GM13977 (cell line): ENCODE results near the gene ANXA6.

Experiments
- DNase-seq: peaks from one replicate; pipeline ENCODE4 v3.0.0; 2012; ENCODE audit warnings: low spot score
- in situ Hi-C: fragments of 300-500 bp; cut with MboI; formaldehyde crosslinking; loops from one replicate; pipeline ENCODE4 v1.12.0; 2022; ENCODE audit warnings: low sequenced_read_pairs, low pct_unique_long_range_greater_than_20kb, mixed read lengths, inconsistent platforms; ENCODE audit not compliant: unreplicated experiment
- TF ChIP-seq, protein P1 (sequence below): IDR thresholded peaks from 2 replicates; pipeline ENCODE4 v1.5.1; 2012; ENCODE audit warnings: mild to moderate bottlenecking, control low read depth; ENCODE audit not compliant: insufficient read depth; ENCODE audit errors: extremely low read depth, missing control alignments

ANXA6 gene

DNA sequence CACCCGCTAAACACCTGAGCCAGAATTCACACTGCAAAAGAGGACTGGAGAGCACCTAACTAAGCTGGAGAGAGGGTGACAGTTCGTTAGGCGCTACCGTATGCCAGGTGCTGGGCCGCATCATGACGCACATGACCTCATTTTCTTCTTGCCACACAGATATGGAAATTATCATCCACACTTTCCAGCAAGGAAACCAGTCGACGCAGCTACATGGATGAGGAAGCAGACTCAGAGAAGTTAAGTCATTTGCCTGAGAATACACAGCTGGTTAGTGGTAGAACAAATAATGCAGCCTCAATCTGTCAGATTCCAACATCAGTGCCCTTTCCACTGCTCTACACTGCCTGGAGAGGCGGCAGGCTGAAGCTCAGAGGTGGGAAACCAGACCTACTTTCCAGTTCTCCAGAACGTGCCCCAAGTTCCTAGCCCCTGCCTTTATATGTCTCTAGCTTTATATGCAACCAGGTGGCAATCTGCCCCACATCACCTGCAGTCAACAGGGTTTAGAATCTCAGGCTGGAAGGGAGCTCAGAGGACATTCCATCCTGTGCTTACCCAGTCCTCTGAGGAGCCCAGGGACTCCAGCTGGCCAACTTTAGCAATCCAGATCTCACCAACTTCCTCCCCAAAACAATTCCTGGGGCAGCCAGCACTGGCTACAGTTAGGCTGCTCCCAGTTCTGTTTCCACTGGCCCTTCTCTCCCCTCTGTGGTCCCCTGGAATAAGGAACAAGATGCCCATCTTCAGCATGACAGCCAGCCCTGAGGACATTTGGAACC lies 85.5 kb downstream of the ANXA6 start:
- in situ Hi-C loops: no loop called here
- no peak for DNase-seq

DNA sequence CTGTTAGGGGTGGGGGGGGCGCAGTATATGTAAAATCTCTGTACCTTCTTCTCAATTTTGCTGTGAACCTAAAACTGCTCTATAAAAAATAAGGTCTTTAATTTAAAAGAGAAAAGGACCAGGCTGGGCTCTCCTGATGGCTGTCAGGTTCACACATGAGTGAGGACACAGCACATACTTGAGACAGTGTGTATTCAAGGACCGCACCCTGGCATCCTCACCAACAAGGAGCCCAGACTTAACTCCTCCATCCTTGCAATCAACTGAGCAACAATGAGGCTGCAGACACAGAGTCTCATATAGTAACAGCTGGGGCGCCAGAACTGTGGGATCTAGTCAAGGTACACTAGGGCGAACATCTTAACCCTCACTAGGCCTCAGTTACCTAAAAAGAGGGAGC lies 86.6 kb downstream of the ANXA6 start:
- TF ChIP-seq, protein P1, sequence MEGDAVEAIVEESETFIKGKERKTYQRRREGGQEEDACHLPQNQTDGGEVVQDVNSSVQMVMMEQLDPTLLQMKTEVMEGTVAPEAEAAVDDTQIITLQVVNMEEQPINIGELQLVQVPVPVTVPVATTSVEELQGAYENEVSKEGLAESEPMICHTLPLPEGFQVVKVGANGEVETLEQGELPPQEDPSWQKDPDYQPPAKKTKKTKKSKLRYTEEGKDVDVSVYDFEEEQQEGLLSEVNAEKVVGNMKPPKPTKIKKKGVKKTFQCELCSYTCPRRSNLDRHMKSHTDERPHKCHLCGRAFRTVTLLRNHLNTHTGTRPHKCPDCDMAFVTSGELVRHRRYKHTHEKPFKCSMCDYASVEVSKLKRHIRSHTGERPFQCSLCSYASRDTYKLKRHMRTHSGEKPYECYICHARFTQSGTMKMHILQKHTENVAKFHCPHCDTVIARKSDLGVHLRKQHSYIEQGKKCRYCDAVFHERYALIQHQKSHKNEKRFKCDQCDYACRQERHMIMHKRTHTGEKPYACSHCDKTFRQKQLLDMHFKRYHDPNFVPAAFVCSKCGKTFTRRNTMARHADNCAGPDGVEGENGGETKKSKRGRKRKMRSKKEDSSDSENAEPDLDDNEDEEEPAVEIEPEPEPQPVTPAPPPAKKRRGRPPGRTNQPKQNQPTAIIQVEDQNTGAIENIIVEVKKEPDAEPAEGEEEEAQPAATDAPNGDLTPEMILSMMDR: no peak
- no peak for DNase-seq
- in situ Hi-C loops: no loop called here

More for the DNA sequence above, 85.5 kb downstream of the ANXA6 start:
- TF ChIP-seq, protein P1: no peak

DNA sequence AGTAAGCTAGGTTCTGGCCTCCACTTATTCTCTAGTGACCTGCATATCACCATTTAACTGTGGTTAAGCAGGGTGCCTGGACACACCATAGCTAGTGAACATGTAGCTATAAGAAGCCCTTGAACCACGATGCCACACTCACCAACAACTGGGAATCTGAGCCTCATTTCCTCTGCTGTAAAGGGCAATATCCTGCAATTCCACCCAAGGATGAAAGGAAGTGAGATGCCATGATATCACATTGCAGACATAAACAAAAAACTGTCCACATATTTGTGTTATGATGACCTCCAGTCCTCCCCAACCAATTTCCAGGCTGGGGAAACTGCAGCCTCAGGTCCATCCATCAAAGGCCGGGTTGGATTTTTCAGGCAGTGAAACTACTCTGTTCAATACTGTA lies 87.1 kb downstream of the ANXA6 start:
- DNase-seq: no peak
- TF ChIP-seq, protein P1: no peak
- in situ Hi-C loops: no loop called here

DNA sequence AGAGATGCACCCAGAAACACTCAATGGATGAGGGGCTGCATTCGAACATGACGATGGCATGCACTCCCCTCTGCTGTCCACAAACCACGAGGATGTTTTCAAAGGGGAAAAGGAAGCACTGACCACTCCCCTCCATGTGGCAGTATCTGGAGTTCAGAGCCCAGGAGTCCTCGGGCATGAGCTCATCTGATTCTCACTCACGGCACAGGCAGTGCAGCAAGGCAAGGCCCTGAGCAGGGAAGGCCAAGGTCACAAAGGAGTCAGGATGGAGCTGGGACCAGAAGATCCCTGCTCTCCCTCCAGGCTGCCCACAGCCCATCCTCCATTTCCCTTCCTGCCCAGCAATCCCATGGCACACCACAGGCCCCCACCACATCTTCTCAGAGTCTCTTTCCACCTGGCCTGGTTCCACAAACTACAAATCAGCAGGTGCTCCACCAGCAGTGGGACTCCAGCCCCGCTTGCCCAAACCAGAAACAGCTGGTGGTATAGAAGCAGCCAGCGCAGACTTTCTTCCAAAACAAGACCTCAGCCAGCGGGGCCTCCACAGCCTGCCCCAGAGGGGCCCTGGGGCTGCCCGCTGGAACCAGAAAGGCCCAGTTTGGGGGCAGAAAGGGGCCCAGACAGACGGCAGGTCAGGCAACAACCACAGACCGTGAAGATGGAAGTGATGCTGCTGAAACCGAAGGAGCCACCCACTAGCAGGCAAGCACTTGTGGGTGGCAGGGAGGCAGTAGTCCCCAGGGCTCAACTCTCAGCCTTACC lies 89.0 kb downstream of the ANXA6 start:
- TF ChIP-seq, protein P1: no peak
- in situ Hi-C loops: no loop called here
- DNase-seq: no peak

DNA sequence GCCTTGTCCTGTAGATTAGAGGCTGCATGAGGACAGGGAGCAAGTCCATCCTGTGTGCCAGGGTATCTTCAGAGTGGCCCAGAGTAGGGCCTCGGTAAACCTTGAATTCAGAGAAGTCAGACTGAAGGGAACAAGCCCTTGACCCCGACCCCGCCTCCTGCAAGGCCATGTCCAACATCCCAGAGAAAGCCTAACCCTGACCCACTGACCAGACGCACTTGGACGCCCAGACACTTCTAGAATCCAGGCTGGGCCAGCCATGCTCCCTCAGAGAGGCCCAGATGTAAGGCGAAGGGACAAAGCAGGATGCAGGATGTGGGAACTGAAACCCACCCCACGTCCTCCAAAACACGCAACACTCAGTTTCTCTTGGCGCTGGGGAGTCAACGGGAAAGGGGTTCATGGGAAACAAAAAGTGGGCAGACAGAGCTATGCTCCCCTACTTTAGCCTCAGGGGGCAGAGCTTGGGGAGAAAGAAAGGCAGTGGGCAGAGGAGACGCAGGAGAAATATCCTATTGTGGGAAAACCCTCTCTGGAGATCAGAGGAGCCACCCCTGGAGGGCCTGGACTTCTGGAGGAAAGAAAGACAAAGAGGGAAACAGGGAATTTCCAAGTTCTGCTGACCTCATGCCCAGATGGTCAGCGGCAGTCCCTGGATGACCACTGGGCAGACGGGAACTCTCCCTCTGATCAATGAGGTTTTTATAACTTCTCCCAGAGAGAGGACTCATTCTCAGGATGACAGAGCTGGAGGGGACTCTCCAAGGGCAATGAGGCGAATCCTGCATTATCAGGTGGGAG lies 89.7 kb downstream of the ANXA6 start:
- in situ Hi-C loops: no loop called here
- TF ChIP-seq, protein P1: no peak
- DNase-seq: no peak

DNA sequence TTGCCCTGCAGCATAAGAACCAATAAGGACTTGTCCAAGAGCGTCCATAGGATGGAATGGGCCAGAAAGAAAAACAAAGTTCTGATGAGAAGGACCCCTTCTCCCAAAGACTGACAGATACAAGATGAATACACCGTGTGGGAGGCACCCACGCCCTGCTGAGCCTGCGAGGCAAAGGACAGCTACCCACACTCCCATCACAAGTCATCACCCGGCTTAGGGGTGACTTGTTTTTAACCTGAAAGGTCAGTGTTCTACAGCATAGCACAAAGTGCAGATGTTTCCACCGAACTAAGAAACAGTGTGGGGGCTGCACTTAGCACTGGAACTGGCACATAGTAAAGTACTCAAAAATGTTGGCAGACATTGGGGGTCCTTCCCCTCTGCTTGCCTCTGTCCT lies 90.7 kb downstream of the ANXA6 start:
- DNase-seq: no peak
- in situ Hi-C loops: no loop called here
- TF ChIP-seq, protein P1: no peak
